Umbilical cord (tissue), 2 donors: ENCODE data around the gene PRELID1. TPM values are rescaled to one million over a fixed set of nuclear protein-coding genes. Genes with fewer than 3 reads are reported as not detected.

Experiments used
- DNase-seq: peaks from one replicate; pipeline ENCODE4 v3.0.0-alpha.2; 2015; ENCODE audit warnings: low spot score
- total RNA-seq: library from RNA; depleted of rRNA; stranded (reverse); fragments of >200 nt; gene quantifications from one replicate; pipeline ENCODE4 v1.2.3, GENCODE V29; 2014; ENCODE audit warnings: low replicate concordance; ENCODE audit not compliant: insufficient read depth

PRELID1 gene
- total RNA-seq, 1 donor from 2014 or later, result 55.4 TPM

DNA sequence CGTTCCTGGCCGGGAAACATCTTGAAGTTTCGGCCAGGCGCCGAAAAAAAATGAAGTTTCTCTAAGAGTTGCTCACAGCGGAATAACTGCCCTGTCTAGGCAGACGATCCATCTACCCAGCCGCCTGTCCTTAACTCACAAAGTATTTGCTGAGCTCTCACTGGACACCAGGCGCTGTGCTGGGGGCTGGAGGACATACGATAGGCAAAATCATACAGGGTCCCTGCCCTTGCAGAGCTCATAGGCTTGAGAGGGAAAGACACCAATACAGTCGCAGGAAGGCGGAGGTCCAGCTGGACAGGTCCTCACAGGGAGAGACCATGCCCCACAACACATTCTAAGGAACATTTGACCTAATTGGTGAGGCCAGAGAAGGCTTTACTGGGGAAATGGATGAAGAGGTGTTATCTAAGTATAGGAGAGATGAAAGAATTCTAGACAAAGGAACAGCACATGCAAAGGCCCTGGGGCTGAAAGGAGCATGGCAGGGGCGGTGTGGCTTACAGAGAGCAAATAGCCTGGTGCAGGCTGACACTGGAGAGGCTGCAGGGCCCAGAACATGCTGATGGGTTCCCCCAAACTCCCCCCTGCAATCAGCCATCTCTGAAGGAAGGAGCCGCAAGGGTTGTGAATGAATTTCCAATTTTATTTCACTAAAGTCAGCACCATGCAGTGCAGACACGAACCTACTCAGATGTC is 10.1 kb downstream of the PRELID1 start:
- no peak for DNase-seq

DNA sequence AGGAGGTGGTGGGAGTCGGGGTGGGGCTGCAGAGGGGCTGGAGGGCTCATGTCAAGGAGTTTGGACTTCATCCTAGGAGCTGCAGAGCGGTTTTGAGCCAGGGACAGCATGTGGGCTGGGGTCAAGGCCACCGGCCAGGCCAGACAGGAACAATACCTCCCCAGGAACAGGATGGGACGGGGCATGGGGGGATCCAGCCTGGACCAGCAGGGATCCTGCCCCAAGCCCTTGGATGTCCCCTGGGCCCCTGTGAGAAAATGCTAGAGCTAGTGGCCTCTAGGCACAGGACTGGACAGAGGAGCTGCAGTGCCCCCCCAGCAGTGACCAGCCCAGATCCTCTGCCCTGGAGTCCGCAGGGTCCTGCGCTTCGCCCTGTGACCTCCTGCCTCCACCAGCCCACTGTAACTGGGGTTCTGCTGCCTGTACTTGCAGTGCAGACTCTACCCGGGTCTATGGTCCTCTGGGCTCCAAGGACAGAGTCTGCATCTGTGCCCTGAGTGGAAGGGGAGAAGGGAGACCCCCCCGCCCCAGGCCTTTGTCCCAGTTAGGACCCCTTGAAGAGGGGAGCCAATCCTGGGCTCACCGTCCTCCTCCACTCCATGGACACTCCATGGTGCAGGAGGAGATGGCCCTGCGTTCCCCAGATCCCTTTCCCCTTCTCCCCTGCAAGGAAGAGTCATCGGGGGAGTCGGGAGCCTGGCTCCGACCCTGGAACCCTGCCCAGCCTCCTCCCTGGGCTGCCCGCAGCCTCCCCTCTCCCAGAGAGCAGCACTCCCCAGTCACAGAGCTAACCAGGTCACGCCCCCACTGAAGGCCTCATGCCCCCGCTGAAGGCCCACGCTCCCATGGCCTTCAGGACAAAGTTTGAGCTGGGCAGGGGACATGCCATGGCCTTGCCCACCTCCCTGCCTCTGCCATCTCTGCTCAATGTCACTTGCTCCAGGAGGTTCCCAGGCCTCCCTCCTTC is 11.1 kb downstream of the PRELID1 start:
- no peak for DNase-seq

DNA sequence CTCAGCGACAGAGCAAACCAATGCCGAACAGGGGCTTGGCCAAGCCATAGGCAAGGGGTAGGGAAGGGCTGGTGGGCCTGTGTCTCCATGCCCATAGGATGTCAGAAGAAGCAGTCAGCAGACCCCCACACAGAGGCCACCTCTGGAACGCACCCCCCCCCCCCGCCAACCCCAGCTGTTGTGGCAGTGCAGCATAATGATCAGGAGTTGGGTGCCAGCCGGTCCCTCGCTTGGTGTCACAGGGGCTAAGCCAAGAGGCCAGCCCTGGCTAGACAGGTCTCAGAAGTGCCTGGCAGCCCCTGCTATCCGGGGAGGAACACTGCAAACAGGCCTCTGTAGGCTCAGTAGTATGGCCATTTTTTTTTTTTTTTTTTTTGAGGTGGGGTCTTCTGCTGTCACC is 11.8 kb downstream of the PRELID1 start:
- DNase-seq, result no peak

DNA sequence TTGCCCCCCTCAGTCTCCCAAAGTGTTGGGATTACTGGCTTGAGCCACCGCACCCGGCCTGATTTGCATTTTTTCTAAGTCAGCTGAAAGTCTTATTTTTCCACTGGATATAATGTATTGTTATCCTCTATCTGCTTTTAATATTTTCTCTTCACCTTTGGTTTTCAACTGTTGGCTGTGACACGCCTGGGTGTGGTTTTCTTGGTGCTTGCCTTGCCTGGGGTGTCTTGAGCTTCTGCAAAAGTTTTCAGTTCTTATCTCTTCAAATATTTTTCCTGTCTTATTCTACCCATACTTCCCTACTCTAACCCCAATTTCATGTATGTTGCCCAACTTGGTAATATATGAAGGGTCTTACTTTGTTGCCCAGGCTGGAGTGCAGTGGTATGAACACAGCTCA is 12.4 kb downstream of the PRELID1 start:
- DNase-seq, result no peak

DNA sequence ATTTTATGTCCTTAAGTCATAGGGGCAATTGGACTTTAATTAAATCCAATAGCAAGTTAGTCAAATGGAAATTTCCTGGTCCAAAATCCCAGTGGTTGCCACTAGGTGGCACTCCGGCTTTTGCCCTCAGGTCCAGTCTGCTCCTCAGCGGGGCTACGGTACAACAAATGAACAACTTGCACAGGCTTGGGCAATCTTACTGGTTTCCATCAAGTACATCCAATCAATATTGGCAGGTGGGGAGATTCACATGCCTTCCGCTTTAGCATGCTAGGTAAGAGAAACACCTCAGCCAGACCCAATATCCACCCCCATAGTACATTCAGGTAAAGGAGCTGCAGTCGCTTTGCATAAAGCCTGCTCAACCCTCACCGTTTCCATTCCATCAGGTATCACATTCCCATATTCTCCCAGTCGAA is 14.4 kb downstream of the PRELID1 start:
- peak; percentile 71 for DNase-seq

DNA sequence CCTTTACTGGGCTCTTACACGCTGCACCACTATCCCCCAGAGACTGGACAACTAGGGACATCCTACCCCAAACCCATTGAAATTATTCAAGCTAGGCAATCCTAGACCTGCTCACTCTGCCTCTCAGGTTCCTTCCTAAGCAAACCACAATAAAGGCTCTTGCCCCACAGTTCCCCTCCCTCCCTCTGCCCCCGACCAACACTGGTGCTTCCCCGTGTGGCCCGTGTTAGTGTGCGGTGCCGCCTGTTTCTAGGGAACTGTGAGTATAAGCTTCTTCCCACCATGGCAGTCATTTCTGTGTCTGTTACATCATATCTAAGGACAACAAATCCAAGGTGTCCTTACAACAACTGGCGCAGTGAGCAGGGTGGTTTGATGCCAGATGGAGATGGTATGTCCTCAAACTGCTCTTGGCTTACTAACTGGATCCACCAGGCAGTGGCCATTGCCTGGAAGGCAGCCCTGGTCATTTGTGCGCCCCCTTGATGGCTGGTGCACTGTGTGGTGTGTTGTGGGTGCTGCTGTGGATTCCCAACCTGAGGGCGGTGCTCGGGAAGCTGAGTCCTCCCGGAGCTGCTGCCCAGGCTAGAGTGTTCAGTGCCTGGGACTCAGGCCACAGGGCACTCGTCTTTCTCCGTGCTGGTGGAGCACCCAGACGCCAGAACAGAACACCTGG is 16.5 kb downstream of the PRELID1 start:
- DNase-seq, result no peak

DNA sequence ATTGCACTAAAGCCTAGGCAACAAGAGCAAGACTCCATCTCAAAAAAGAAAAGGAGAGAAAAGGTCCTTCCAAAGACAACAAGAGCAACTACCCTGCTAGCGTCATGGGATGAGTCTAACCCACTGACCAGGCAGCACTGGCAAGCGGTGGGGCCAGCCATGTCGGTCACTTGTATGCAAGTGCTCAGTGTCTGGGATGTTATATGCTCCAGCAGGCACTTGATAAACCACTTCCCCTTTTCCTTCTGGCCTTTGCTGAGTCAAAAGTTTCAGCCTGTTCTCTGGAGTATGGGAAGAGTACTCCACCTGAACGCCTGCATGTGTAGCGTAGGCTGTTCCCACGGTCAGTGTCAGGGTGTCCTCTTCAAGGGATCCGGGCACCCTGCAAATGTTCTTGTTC is 17.3 kb downstream of the PRELID1 start:
- no peak for DNase-seq

DNA sequence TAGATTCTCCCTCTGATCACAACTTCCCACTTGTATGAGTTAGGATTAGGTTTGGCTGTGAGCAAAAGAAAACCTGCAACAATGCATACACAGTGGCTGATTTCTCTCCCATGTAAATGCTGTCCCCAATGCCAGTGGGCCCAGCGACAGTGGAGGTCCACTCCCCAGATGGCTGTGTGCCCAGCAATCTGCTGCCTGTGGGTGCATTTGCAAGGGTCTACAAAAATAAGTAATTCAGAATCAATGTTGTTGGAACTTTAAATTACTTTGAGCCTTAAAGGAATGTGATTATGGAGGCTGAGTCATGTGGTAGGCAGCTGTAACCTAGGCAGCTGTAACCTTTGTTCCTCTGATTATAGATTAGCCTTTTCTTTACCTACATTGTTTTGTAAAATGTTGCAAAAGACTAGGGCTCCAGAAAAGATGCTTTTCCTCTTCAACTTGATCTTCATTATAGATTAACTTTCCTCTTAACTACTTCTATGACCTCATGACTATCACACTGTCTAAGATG is 22.3 kb downstream of the PRELID1 start:
- DNase-seq, result no peak

DNA sequence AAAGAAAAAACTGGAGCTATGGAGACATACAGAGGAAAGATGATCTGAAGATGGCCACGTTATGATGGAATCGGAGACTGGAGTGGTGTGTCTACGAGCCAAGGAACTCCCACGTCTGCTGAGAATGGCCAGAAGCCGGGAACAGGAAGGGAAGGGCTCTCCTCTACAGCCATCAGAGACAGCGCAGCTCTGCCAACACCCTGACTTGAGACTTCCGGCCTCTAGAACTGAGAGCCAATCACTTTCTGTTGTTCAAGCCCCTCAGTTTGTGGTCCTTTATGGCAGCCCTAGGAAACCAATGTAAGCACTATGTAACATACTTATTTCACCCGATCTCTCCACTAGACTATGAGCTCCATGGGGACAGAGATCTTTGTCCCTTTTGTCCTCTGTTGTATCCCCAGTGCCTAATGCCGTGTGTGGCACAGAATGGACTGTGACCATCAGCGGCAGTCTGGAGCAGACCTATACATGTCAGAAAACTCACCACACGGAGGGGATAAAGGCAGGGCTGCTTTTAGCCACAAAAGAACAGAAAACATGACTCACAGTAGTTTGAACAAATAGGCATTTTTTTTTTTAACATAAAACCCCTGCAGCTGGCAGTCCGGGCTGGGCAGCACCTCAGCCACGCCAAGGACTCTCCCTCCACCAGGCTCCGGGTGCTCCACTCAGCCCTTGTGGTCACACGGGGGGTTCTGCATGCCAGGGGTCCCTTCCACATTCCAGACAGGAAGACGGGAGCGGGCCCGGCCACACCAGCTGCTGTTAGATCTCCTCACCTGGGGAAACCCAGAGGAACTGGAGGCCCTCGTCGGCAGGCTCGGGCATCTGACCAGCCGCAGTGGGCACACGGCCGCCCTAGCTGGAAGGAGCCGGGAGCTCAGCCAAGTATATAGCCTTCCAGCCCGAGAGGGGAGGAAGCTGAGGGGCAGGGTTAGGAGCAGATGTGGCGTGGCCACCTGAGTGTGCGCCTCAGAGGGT is 24.2 kb downstream of the PRELID1 start:
- DNase-seq, result no peak

DNA sequence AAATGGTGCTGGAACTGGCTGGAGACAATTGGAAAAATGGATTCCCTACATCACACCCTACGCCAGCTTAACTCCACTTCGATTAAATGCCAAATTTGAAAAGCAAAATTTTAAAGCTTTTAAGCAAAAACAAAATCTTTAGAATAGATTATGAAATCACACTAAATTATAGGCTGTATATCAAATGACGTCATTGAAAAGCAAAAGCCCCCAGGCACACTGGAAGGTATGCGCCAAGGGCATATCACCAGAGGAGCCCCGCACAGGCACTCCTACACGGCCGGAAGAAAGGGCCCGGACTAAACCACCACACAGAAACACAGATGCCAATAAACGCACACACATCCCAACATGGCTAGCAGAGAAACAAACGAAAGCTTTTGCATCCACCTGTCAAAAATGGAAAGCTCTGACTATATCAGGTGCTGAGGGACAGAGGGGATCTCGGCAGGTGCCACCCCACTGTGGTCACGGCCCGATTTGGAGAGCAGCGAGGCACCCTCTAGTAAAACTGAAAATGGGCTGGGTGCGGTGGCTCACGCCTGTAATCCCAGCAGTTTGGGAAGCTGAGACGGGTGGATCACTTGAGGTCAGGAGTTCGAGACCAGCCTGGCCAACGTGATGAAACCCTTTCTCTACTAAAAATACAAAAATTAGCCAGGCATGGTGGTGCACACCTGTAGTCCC is 25.1 kb downstream of the PRELID1 start:
- no peak for DNase-seq

DNA sequence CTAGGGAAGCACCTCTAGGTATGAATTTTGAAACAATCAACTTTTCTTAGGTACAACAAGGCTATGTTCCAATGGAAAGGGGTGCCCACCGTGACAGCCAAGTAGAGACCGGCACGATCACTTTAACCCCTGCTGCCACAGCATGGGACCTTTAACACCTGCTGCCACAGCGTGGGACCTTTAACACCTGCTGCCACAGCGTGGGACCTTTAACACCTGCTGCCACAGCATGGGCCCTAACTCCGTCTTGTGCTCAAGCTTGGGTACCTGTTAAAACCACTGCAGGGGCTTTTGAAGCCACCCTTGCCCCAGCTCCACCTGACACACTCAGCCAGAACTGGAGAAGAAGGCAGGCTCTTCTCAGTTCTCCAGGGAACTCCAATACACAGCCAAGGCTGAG is 26.3 kb downstream of the PRELID1 start:
- no peak for DNase-seq

DNA sequence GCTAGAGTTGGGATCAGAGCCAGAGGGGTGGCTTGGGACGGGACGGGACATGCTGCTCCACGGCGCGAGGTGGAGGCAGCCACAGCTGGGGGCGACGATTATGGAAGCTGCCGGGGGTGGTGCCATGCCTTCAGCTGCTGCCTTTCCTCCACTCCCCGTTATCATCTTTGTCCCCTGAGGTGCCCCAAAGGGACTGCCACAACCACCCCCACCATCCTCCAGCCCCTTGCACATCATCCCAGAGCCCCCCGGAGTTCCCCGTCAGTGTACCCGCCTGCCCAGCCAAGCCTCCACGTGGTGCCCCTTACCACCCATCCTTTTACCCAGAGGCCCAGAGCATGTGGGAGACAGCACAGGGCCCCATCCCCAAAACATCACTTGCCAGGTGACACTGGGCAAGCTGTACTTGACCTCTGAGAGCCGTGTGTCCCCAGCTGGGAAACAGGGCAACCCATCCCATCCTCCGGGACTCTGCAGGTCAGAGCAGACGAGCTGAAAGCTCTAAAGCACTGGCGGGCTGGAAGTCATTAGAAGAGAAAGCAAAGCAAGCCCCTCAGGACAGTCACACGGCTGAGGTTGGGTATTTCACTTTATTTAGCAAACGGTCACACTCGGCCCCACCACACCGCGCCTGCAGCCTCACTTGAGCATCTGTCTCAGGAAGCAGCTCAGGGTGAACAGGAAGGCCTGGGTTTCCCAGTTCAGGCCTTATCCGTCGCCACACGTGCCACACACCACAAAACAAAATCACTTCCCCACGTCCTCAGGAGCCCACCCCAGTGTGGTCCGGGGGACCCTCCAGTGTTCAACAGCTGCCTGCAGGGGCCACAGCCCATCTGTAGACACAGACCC is 27.6 kb downstream of the PRELID1 start:
- DNase-seq, result no peak

DNA sequence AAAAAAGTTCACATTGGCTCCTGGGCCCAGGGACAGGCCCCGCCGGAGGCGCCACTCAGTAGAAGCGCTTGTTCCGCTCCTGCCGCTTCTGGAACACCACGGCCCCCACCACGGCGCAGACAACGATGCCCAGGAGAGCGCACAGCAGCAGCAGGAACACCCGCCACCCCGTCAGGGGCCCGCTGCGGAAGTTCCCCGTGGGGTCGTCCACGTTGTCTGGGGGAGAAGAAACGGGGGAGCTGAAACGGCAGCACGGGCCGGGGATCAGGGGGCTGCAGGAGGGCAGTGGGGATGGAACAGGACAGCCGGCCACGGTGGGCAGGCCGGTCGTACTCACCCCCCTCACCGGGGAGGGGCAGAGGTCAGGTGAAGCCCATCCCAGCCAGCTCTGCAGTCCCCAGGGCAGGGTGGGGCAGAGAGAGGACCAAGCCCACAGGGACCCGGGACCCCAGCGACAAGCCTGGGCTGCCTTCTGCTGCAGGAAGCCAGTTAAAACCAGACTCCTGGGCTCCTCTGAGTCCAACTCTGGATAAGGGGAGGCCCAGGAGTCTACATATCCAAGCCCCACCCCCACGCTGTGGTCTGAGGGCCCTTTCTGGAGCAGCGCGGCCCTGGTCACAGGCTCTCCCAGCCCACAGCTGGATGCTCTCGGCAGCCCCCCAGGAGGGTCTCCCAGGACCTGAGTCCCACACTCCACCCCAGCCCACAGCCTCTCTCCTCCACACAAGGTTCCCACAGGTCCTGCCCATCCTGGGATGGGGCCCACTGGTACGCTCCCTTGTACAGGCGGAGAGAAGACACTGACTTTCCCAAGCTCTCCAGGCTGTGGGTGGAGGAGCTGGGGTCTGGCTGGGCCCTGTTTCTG is 28.7 kb downstream of the PRELID1 start:
- no peak for DNase-seq

DNA sequence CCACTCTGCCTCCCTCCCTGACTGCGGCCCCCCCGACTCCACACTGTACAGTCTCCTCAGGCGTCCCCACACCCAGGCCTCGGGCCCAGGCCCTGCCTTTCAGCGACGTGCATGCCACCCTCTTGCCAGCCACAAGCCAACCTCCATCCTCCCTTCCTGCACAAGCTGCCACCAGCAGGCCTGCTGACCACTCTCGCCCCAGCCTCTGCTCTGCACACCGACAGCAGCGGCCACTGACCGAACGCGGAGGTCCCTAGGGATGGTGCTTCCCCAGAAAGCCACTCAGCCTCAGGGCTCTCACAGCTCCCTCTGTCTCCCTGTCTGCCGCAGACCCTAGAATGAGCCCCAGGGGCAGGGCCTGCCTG is 29.3 kb downstream of the PRELID1 start:
- no peak for DNase-seq

DNA sequence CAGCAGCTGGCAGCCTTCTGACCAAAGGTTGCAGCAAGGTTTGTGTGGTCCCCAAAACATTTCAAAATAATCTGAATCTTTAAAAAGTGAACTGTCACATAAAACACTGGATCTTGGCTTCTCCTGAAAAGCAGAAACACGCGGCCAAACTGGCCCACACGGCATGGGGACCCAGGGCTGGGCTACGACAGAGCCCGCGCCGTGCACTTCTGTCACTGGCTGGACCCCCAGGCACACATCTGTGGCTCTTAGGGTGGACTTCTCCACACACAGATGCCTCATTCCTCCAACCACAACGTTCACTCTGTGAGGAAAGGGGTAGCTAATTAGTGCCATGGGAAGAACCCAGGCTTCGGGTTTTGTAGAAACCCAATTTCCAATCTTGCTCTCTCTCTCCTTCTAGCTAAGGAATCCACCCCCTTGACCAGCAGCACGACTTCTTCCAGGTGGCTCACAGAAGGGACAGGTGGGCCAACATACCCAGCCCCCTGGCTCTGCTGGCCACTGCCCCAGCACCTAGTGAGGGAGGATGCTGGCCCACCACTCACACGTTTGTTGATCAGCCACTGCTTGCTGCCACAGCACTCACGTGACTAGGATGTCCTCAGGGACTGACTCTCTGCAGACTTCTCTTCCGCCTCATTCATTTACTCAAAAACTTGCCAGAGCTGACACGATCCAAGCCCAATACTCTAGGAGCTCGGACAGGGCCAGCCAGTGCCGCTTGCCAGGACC is 30.0 kb downstream of the PRELID1 start:
- no peak for DNase-seq

DNA sequence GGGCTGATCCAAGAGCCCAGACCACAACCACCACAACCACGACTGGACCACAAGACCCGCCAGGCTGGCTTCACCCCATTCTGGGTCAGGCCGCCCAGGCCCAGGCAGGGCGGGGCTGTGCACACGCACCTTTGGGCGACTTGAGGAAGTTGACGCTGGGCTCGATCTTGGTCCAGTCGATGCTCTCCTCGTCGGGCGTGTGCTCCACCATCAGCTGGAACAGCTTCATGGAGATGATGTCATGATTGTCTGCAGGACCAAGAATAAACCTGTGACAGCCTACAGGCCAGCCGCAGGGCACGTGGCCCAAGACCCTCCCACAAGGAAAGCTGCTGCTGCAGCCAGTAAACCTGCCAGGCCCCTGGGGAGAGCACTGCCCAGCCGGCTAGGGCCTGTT is 30.6 kb downstream of the PRELID1 start:
- no peak for DNase-seq

DNA sequence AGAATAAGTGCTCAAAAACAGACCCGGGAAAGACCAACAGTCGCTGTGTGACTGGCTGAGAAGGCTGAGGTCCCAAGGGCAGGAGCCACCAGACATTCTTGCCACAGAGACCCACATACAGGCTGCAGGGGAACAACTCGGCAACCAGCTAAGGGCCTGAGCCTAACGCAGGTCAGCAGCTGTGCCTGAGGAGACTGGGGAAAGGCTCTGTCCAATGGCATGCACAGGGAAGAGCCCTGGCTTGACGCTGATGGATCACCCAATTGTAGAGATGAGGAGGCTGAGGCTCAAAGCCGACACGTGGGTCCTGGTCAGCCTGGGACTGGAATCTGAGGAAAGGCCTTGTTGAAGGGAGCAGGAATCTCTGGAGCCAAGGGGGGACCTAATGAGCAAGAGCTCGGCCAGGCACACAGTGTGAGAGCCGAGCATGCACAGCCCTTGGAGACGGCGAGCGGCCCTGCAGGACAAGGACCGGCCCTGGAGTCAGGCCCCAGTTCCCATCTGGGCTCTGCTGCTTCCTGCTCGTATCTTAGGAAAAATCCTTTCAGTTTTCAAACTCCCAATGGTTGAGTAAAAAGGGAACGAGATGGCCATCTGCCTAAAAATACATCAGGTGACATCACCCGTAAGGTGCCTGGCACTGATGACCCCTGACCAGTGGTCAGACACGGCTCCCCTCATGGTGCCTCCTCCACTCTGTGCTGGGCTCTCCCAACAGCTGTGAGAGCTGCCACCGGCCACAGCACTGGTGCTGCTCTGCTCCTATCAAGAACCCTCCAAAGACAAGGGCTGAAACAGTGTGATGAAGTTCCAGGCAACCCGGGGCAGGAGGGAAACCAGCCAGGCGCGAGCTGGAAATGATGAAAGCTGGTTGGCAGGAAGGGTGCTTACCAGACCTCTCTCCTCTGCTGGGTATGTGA is 31.4 kb downstream of the PRELID1 start:
- no peak for DNase-seq
